ENCODE measurements around the gene LRP1B.

Gene LRP1B

DNA sequence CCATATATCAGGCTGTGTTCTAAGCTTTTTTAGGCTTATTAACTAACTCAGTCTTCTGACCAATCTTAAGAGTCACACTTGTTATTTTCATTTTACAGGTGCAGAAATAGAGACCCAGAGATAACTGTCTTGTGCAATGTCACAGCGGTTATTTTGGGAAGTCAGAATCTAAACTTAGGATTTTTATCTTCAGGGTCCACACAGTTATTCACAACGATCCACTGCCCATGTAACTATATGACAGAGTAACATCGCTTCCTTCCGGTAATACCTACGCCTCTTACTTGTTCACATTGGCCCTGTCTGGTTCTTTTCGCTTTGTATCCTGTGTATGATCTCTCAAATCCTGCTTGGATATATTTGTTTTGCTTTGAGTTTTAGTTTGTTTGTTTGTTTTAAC is 631.7 kb downstream of the LRP1B start:
- no peak overlapping the region for H3K27ac ChIP-seq
- TF ChIP-seq, protein P1, sequence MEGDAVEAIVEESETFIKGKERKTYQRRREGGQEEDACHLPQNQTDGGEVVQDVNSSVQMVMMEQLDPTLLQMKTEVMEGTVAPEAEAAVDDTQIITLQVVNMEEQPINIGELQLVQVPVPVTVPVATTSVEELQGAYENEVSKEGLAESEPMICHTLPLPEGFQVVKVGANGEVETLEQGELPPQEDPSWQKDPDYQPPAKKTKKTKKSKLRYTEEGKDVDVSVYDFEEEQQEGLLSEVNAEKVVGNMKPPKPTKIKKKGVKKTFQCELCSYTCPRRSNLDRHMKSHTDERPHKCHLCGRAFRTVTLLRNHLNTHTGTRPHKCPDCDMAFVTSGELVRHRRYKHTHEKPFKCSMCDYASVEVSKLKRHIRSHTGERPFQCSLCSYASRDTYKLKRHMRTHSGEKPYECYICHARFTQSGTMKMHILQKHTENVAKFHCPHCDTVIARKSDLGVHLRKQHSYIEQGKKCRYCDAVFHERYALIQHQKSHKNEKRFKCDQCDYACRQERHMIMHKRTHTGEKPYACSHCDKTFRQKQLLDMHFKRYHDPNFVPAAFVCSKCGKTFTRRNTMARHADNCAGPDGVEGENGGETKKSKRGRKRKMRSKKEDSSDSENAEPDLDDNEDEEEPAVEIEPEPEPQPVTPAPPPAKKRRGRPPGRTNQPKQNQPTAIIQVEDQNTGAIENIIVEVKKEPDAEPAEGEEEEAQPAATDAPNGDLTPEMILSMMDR (conservative IDR thresholded peaks at IDR 0.05) = no peak

- TF ChIP-seq, protein P1 (conservative IDR thresholded peaks at IDR 0.05) = no peak
- no peak overlapping the region for H3K27ac ChIP-seq
Observed at GRCh38 chr2:141498561-141498960, 632.3 kb downstream of the LRP1B start.

- peak overlapping the region; percentile 40; the same call in 1 of the 2 replicates for H3K27ac ChIP-seq
- TF ChIP-seq, protein P1 (conservative IDR thresholded peaks at IDR 0.05) = no peak
Observed at GRCh38 chr2:141497272-141497671, 633.5 kb downstream of the LRP1B start.

GRCh38 chr2:141496810-141497209 is 634.0 kb downstream of the LRP1B start:
- TF ChIP-seq, protein P1 (conservative IDR thresholded peaks at IDR 0.05) = no peak
- H3K27ac ChIP-seq = peak overlapping the region; percentile 40; the same call in 1 of the 2 replicates

DNA sequence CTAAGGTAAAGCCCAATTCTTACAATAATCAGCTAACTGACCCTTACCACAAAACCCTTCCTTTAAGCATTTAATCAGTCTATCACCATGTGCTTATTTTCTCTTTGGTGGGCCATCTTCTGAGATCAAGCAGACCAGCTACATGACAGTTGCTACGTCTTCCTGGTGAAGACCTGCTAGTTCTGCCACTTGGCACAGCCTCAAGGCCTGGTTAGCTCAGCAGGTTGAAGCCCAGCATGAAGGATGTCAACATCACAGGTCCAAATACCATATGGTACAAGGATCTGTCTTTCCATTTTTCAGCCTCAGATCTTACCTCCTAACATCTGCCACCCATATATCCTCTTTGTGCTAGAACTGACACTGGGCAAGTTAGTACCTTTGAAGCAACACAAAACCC is 636.9 kb downstream of the LRP1B start:
- TF ChIP-seq, protein P1 (conservative IDR thresholded peaks at IDR 0.05) = no peak
- no peak overlapping the region for H3K27ac ChIP-seq

GRCh38 chr2:141492816-141493215 is 638.0 kb downstream of the LRP1B start:
- TF ChIP-seq, protein P1 (conservative IDR thresholded peaks at IDR 0.05) = no peak
- H3K27ac ChIP-seq = no peak overlapping the region

GRCh38 chr2:141490886-141491285 is 639.9 kb downstream of the LRP1B start:
- H3K27ac ChIP-seq = no peak overlapping the region; the same call in 1 of the 2 replicates
- TF ChIP-seq, protein P1 (conservative IDR thresholded peaks at IDR 0.05) = no peak
